Middle frontal gyrus (tissue), 1 donor: ENCODE data around the gene KRTAP1-3.
"Not testable (repeated sequence)": the region's sequence is repeated elsewhere in the genome, so short reads cannot be mapped to it uniquely, and the experiment has no call there.

ENCODE experiments used
- DNase-seq: peaks from one replicate; pipeline ENCODE4 v3.0.0-alpha.2; 2015; ENCODE audit warnings: low spot score; ENCODE audit errors: extremely low spot score

Gene KRTAP1-3

DNA sequence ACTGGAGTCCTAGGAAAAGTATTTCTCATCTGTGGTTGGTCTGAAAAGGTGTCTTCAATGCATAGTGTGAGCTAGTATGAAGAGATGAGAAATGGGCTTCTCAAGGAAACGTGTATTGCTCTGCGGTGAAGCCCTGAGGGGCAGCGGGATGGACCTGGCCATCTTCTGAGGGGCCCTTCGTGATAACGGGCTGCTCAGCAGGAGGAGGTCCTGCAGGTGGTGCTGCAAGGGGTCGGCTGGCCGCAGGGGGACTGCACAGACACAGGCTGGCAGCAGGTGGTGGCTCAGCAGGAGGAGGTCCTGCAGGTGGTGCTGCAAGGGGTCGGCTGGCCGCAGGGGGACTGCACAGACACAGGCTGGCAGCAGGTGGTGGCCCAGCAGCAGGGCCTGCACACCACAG is 19.9 kb upstream of the KRTAP1-3 start:
- DNase-seq = not testable (repeated sequence)

DNA sequence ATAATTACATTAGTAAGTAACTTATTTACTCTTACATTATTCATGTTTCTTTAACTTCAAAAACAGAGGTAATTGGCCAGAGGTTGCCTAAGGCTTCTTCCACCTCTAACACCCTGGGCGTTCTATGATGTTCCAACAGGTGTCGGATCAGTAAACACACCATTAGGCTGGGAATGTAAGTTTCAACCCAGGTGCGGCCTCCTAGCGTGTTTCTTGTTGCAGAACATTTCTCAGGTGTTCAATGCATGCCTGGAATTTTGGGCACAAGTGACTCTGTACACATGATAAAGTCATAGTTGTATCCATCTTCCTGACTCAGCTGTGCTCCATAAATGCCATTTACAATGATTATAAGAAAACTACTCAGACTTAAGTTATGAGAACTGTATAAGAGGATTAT is 19.4 kb upstream of the KRTAP1-3 start:
- no peak for DNase-seq

DNA sequence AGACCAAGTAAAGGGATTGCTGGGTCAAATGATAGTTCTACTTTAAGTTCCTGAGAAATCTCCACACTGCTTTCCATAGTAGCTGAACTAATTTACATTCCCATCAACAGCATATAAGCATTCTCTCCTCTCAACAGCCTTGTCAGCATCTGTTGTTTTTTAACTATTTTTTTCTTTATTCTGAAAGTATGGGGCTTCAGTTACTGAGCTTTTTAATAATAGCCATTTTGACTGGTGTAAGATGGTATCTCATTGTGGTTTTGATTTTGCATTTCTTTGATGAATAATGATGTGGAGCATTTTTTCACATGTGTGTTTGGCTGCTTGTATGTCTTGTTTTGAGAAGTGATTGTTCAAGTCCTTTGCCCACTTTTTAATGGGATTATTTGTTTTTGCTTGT is 17.9 kb upstream of the KRTAP1-3 start:
- no peak for DNase-seq

DNA sequence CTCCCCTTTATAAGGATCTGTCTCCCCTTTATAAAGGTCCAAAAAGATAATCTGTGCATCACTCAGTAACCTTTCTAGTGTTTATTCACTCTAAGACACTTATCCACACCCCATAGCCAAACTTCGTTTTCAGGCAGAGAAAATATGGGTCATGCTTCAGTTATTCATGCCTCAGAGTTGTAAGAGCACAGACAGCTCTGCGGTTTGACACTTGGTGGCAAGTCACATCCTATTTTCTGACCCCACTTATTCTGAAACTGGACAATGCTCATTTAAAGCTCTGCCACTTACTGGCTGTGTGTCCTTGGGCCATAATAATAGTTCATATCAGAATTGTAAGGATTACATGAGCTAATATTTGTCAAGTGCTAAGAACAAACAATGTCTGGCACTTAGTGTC is 14.4 kb upstream of the KRTAP1-3 start:
- no peak for DNase-seq

DNA sequence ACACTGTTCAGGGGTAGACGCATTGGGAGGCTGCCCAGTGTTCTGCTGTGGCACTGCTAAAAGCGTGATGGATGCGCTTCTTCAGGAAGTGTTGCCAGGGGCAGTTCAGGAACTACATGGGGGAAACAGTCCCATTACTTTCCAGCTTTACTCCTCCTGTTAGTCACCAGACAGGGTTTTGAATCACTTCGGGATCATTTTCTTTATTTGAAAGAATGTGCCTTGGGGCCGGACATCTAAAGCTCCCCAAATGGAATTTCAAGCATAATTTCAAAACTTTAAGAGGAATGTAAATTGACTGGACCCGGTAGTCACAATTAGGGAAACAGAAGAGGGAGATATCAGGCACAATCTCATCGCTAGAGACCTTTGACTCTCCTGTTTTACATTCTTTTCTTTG is 13.8 kb upstream of the KRTAP1-3 start:
- no peak for DNase-seq

DNA sequence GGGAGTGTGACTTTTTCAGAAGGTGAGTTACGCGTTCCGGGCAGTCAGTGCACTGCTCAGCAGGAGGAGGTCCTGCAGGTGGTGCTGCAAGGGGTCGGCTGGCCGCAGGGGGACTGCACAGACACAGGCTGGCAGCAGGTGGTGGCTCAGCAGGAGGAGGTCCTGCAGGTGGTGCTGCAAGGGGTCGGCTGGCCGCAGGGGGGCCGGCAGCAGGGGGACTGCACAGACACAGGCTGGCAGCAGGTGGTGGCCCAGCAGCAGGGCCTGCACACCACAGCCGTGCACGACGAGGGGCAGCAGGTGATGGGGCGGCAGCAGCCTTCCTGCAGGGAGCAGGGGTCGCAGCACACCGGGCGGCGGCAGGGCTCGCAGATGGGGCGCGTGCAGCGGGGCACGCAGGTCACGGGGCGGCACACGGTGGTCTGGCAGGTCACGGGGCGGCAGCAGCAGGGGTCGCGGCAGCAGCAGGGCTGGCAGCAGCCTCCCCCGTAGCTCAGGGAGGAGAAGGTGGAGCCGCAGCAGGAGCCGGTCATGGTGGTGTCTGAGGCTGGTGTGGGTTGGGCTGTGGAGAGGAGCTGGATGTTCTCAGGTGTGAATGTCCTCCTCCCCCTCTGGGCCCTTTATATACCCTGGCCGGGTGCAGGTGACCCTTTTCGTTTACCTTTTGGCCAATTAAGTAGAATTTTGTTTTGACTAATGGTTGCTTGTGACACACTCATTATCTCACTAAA is 12.2 kb upstream of the KRTAP1-3 start, which contains the start of gene KRTAP2-1:
TSS of gene KRTAP2-1 (minus strand) at position 582 of the 731 bp plus-strand sequence. CDS start at position 533, 49 bp downstream.
- not testable (repeated sequence) for DNase-seq

DNA sequence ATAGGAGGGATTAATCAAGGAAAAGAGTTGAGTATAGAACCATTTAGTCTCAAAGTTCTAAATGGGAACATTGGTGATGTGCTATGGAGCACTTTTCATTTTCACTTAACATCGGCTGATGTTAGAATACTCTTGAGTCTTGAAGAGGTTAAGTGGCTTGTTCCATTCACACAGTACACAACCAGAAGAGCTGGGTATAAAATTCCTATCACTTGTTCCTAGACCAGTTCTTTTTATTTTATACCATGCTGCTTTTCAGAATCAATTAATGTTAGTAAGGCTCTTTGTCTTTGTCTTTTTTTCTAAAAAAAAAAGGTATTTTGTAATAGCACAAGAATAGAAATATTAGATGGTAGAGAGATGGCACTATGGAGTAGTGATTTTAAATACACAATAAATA is 8.3 kb upstream of the KRTAP1-3 start:
- DNase-seq = no peak

DNA sequence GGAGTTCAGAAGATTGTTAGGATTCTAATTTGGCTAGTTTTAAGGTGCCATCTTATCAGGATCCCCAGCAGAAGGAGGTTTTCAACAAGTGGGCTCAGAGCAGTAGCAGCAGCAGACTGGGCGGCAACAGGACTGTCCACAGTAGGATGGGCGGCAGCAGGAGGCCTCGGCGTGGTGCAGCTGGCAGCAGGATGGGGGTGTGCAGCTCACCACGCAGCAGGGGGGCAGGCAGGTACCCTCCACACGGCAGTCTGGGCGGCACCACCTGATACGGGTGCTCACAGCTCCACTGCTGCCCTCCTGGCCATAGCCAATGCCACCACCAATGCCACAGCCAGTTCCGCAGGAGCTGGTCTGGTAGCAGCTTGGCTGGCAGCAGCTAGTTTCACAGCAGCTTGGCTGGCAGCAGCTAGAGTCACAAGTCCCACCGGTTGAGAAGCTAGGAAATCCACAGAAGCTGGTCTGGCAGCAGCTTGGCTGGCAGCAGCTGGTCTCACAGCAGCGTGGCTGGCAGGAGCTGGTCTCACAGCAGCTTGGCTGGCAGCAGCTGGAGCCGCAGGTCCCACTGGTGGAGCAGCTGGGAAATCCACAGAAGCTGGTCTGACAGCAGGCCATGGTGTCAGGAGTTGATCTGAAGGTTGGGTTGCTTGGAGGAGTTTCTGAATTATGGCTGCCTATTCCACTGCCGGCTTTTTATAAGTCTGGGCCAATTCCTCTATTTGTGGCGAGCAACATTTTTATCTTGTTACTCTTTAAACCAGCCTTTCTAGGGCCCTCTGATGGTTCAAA is 6.3 kb upstream of the KRTAP1-3 start, which contains the start of gene KRTAP1-1:
TSS of gene KRTAP1-1 (minus strand) at position 668 of the 789 bp plus-strand sequence. CDS start at position 615, 53 bp downstream.
- not testable (repeated sequence) for DNase-seq

DNA sequence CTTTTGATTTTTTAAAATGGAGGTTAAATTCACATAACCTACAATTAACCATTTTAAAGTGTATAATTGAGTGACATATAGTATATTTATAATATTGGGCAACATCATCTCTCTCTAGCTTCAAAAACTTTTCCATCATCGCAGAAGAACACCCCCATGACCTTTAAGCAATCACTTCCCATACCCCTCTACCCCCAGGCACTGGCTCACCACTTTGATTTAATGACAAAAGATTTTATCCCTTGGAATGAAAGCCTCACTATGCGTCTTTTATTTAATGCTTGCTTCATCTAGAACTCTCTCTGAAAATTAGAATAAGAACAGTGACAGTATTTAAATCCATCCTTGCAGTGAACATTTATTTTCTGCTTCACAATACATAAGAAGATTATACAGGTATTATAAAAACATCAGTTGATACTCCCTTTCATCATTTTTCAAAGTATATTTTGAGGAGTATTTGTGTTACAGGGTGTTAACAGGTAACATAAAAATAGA is 3.2 kb upstream of the KRTAP1-3 start:
- DNase-seq = no peak

DNA sequence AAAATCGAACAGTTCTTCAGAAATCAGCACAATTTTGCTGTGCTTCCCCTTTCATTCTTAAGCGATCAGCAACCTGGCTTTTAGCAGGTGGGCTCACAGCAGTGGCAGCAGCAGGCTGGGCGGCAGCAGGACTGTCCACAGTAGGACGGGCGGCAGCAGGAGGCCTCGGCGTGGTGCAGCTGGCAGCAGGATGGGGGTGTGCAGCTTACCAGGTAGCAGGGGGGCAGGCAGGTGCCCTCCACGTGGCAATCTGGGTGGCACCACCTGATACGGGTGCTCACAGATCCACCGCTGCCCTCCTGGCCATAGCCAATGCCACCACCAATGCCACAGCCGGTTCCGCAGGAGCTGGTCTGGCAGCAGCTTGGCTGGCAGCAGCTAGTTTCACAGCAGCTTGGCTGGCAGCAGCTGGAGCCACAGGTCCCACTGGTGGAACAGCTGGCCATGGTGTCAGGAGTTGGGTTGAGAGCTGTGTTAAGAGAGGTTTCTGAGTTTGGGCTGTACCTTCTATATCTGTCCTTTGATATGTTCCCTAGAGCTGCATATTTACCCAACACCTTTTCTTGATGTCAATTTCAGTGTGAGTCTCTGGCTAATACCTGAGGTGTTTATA is 4.9 kb downstream of the KRTAP1-3 start, which contains the start of gene KRTAP1-4:
TSS of gene KRTAP1-4 (minus strand) at position 563 of the 613 bp plus-strand sequence. CDS start at position 446, 117 bp downstream.
- DNase-seq = no peak

DNA sequence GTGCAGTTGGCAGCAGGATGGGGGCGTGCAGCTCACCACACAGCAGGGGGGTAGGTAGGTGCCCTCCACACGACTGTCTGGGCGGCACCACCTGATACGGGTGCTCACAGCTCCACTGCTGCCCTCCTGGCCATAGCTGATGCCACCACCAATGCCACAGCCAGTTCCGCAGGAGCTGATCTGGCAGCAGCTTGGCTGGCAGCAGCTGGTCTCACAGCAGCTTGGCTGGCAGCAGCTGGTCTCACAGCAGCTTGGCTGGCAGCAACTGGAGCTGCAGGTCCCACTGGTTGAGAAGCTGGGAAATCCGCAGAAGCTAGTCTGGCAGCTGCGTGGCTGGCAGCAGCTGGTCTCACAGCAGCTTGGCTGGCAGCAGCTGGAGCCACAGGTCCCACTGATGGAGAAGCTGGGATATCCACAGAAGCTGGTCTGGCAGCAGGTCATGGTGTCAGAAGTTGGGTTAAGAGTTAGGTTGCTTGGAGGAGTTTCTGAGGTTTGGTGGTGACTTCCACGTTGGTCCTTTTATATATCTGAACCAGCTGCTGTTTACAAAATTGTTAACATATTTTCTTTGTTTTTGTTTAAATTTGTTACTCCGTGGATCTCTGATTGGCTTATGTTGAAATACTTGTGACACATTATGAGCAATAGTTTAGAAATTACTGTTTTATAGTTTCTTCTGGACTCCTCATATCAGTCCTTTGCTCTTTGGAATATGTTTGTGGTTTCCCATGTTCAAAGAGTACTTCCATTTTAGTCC is 7.8 kb downstream of the KRTAP1-3 start, which contains the start of gene KRTAP1-5:
TSS of gene KRTAP1-5 (minus strand) at position 494 of the 757 bp plus-strand sequence. CDS start at position 441, 53 bp downstream.
- no peak for DNase-seq

DNA sequence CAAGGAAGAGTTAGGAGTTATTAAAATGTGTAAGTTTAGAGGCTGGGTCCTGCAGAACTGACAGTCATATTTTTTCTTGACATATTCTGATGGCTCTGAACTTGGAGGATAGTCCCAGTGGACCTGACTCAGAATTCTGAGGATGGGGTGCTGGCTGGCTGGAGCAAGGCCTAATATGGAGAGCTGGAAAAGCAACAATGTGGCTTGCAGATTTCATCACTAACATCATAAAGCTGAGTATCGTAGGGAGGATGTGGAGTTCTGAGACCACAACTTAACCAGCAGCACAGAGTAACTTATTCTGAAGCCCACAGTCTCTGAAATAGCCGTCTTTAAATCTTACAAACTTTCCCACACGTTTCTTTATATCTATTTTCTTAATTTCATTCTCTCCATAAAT is 10.0 kb downstream of the KRTAP1-3 start:
- no peak for DNase-seq

DNA sequence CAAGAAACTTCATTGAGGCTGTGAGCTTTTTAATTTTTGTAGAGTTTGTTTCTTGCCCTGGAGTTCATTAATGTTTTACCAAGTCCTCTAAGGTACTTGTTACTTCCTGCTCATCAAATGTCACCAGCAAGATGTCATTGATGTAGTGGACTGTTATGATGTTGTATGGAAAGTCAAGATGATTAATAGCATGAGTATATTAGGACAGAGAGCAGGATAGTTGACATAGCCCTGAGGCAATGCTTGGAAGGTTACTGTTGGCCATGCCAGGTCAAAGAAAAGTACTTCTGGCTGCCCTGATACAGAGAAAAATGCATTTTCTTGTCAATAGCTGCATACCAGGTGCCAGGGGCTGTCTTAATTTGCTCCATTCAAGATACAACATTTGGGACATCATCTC is 14.3 kb downstream of the KRTAP1-3 start:
- no peak for DNase-seq

DNA sequence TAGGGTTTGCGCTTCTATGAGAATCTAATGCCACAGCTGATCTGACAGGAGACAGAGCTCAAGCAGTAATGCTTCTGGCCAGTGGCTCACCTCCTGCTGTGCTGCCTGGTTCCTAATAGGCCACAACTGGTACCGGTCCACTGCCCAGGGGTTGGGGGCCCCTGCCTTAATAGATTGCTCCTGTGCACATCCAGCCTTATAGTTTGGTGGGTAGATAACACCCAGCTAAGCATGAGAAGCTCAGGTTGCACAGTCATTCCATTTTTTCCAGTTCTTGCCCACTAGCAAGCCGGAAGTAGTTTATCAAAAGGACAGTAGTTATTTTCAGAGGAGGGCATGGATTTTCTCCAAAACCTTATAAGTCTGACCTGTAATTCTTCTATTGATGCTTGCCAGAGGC is 15.3 kb downstream of the KRTAP1-3 start:
- DNase-seq = no peak

DNA sequence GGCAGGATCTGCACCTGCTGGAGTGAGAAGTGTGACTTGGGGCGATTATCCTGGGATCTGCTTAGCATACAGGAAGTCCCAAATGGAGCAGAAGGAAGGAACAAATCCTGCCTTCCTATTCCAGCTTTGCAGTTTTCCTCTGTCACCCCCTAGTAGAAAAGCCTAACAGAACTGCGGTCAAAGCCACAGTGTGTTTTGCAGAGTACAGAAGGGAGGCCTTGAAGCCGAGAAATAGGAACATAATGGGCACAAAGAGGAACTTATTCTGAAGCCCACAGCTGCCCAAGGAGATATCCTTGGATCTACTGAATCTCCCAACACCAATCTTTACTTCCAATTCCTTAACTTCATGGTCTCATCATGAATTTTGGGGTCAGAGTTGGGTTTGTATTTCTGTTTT is 16.1 kb downstream of the KRTAP1-3 start:
- no peak for DNase-seq

DNA sequence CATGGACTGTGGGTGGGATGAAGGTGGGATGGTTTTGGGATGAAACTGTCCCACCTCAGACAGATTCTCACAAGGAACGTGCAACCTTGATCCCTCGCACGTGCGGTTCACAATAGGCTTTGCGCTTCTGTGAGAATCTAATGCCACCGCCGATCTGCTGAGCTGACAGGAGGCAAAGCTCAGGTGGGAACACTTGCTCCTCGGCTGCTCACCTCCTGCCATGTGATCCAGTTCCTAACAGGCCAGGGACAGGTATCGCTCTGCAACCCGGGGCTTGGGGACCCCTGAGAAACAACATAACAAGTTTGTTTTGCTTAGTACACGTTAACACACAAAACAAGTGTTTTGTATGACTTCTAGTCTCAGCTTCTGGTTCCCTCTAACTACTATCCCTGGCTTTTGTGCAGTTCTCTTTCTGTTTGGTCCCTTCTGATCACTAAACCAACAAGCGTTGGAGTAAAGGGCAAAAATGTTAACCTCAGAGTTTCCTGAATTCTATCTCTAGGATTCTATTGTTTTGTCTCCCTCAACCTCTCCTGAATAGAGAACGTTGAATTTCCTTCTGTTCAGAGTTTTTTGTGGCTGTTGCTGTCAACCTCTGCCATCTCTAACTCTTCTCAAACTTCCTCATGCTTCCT is 18.0 kb downstream of the KRTAP1-3 start:
- no peak for DNase-seq

DNA sequence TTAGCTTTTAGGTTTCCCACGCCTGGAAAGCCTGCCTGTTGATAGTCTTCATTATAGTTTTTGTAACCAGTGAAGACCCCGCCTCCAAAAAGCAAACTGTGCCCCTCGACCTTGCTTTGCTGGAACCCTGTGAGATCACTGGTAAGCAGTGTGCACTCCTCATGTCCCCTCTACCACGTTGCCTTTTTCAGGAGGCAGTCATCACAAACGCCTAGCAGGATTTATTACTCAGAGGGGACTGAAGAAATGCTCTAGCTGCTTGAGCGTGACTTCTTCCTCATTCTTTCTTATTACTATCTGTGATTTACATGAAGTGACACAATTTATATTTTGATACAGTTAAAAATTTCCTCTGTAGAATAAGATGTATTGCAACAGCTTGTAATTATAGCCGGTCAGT is 19.2 kb downstream of the KRTAP1-3 start:
- DNase-seq = no peak

DNA sequence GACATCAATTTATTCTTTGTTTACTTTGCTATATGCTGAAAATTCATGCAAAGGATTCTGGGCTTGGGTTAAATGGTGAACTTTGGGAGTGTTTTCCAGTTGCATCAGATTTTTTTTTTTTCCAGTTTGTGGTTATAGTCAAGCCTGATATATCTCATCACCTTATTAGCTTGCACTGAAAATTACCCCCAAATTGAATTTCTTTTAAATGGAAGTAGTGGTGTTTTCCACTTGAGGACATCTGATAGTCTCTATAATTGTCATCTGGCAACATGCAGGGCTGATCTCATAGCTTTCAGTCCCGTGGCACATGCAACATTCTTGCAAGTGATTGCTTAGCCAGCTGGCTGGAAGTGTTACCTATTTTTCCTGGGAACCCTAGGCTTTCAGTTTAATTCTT is 21.1 kb downstream of the KRTAP1-3 start:
- no peak for DNase-seq

DNA sequence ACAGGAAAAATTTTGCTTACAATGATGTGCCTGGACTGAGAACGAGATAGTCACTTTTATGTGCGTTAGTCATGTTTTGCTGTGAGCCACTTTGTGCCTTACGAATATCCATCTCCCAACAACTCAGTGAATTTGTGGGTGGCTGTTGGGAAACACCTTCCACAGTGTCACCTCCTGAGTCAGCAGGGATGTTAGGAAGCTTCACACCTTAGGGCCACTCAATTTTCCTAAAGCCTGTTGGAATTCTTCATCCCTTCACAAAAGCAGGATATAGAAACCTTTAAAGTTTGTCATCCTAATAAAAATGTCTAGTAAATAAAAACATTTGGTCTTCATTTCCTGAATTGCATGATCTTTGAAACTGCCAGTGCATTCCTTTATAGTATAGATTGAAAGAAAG is 21.5 kb downstream of the KRTAP1-3 start:
- DNase-seq = no peak

DNA sequence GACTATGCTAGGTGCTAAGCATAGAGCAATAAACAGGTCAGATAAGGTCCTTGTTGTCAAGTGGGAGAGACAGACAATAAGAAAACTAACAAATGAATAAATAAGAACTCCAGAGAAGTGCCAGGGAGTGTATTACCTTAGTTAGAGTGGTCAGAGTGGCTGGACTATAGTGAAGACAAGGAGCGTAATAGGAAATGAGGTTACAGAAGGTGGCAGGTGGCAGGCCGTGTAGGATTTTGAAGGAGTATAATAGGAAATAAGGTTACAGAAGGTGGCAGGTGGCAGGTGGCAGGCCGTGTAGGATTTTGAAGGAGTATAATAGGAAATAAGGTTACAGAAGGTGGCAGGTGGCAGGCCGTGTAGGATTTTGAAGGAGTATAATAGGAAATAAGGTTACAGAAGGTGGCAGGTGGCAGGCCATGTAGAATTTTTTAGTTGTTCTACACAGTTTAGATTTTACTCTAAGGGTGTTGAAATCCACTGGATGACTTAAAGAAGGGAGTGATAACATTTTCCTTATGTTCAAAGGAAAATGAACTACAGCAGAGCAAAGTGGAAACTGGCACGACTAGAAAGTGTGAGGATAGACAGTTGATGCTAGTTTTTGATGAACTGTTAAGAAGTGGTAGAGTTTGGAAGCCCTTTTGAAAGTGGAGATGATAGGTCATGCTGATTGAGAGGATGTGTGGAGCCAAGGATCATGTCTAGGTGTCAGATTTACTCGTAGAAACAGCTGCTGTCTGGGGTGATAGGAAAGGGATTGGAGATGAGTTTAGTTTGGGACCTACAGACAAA is 22.2 kb downstream of the KRTAP1-3 start:
- no peak for DNase-seq
